RWPE2 (cell line): ENCODE measurements around the gene RNF133.

Experiments used
- ATAC-seq: fragments of 200-7000 bp; cut with Tn5 transposase; 3 replicates; pipeline ENCODE4 v1.9.1; 2021; ENCODE audit warnings: low read depth
- DNase-seq: peaks from one replicate; pipeline ENCODE4 v3.0.0-alpha.2; 2020; ENCODE audit warnings: low spot score
- H3K27ac ChIP-seq: fragments of 450-650 bp; 2 replicates; pipeline ENCODE4 v1.5.1; 2017; ENCODE audit warnings: mild to moderate bottlenecking; ENCODE audit not compliant: poor library complexity, severe bottlenecking
- H3K27me3 ChIP-seq: fragments of 250-450 bp; sonication (Bioruptor Pico); 2 replicates; pipeline ENCODE4 v1.5.1; 2021; ENCODE audit warnings: mild to moderate bottlenecking, moderate library complexity; ENCODE audit not compliant: insufficient read depth, poor library complexity, severe bottlenecking
- H3K36me3 ChIP-seq: fragments of 250-450 bp; sonication (Bioruptor Pico); 2 replicates; pipeline ENCODE4 v1.5.1; 2020; ENCODE audit warnings: low read depth, mild to moderate bottlenecking, moderate library complexity
- H3K4me1 ChIP-seq: fragments of 250-450 bp; sonication (Bioruptor Pico); 2 replicates; pipeline ENCODE4 v1.5.1; 2021; ENCODE audit warnings: mild to moderate bottlenecking, moderate library complexity; ENCODE audit not compliant: insufficient read depth, poor library complexity, severe bottlenecking
- H3K4me3 ChIP-seq: fragments of 250-450 bp; sonication (Bioruptor Pico); 2 replicates; pipeline ENCODE4 v1.5.1; 2021; ENCODE audit warnings: mild to moderate bottlenecking, moderate library complexity; ENCODE audit not compliant: severe bottlenecking
- H3K9me3 ChIP-seq: fragments of 250-450 bp; sonication (Bioruptor Pico); 2 replicates; pipeline ENCODE4 v1.5.1; 2021; ENCODE audit warnings: mild to moderate bottlenecking, moderate library complexity; ENCODE audit not compliant: severe bottlenecking
- CTCF ChIP-seq: fragments of 450-650 bp; IDR thresholded peaks from one replicate; pipeline ENCODE4 v1.5.1; 2017; ENCODE audit warnings: mild to moderate bottlenecking, moderate library complexity; ENCODE audit not compliant: poor library complexity, severe bottlenecking

RNF133 gene

GRCh38 chr7:122692769-122693309 lies 6.1 kb downstream of the RNF133 start:
- no peaks in the 10 kb centered on the region for H3K4me1 ChIP-seq
- DNase-seq: no peak
- no peak for ATAC-seq
- no peak overlapping the region for H3K27ac ChIP-seq
- TF ChIP-seq CTCF: no peak
- no peaks in the 10 kb centered on the region for H3K36me3 ChIP-seq
- H3K4me3 ChIP-seq: no peak overlapping the region
- H3K9me3 ChIP-seq: no peaks in the 10 kb centered on the region
- H3K27me3 ChIP-seq: no peaks in the 10 kb centered on the region

DNA sequence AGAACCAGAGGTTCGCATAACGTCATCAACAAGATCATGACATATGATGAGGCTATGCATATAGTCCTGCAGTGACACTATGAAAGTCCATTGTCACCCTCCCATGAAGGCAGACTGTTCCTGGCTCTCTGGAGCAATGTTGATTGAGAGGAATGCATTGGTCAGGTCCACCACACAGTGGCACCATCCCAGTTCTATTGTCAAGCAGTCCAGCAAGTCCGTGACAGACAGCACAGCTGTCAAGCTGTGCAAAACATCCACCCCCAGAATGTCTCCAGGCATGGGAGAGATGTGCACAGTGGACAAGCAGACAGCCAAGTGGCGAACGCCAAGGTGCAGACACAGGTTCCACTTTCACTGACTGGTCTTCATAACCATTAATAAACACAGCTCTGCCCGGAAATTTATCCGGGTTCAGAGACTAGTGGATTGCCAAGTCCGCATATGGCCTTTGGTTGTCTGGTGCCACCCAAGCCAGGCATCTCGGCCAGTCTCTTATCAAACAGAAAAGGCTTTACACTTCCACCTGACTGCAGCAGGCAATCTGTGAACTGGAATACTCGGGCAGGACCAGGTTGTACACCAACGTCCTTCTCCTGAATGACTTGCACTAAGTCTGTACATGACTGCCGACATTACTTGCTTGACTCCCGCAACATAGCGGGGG lies 7.2 kb downstream of the RNF133 start:
- Histone ChIP-seq H3K9me3 (no peaks in the 10 kb centered on the region), H3K4me3 (no peak overlapping the region), H3K4me1 (no peaks in the 10 kb centered on the region), H3K36me3 (no peaks in the 10 kb centered on the region), H3K27me3 (no peaks in the 10 kb centered on the region), H3K27ac (no peak overlapping the region)
- no peak for TF ChIP-seq CTCF
- DNase-seq: no peak
- no peak for ATAC-seq

GRCh38 chr7:122689346-122690109 lies 9.4 kb downstream of the RNF133 start:
- Histone ChIP-seq H3K36me3 (no peaks in the 10 kb centered on the region), H3K27me3 (no peaks in the 10 kb centered on the region), H3K4me1 (no peaks in the 10 kb centered on the region), H3K4me3 (no peak overlapping the region), H3K27ac (no peak overlapping the region), H3K9me3 (no peaks in the 10 kb centered on the region)
- no peak for DNase-seq
- ATAC-seq: no peak
- no peak for TF ChIP-seq CTCF

DNA sequence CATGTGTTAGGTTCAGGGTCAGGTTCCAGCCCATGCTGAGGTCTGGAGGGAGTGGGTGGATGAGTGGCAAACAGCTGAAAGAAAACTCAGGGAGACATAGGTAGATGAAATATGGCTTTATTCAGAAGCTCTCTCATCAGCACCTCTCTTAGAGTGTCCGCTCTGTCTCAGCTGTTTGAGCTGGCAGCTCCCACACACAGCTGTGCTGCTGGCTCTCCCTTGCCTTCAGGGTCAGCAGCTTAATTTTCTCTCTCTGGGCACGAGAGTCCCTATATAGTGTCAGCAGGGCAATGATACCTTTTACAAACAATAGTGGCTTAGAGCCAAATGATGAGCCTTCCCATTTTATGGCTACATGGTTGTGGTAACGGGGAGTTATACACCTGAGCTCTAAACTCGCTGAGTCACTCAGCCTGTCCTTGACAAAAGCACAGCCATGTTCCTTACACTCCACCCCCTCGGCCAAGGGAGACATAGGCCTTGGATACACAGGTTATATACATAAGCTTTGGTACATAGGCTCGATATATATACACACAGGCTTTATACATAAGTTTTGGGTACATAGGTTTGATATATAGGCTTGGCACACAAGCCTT lies 10.4 kb downstream of the RNF133 start:
- no peak for TF ChIP-seq CTCF
- H3K4me3 ChIP-seq: no peak overlapping the region
- no peaks in the 10 kb centered on the region for H3K27me3 ChIP-seq
- ATAC-seq (no peak), DNase-seq (no peak)
- H3K36me3 ChIP-seq: no peaks in the 10 kb centered on the region
- no peak overlapping the region for H3K27ac ChIP-seq
- H3K4me1 ChIP-seq: no peaks in the 10 kb centered on the region
- no peaks in the 10 kb centered on the region for H3K9me3 ChIP-seq
